SJSA1 (cell line): ENCODE measurements around the gene CWF19L2. TPM values are rescaled to one million over a fixed set of nuclear protein-coding genes. Genes with fewer than 3 reads are reported as not detected.

Experiments
- DNase-seq, 2 experiments: peaks; one replicate each; pipeline ENCODE4 v3.0.0-alpha.2; 2015 to 2020; ENCODE audit warnings: low spot score in 2 of 2, low read depth in 1 of 2
- H3K27ac ChIP-seq: fragments of 250-450 bp; sonication (Bioruptor Pico); 2 replicates; pipeline ENCODE4 v1.5.1; 2020; ENCODE audit warnings: mild to moderate bottlenecking, moderate library complexity
- H3K27me3 ChIP-seq: fragments of 250-450 bp; sonication (Bioruptor Pico); replicated peaks from 2 replicates; pipeline ENCODE4 v1.5.1; 2020; ENCODE audit warnings: mild to moderate bottlenecking, moderate library complexity
- H3K36me3 ChIP-seq: fragments of 250-450 bp; sonication (Bioruptor Pico); 2 replicates; pipeline ENCODE4 v1.5.1; 2020; ENCODE audit warnings: mild to moderate bottlenecking
- H3K4me1 ChIP-seq: fragments of 250-450 bp; sonication (Bioruptor Pico); replicated peaks from 2 replicates; pipeline ENCODE4 v1.6.1; 2021; ENCODE audit warnings: mild to moderate bottlenecking
- H3K4me3 ChIP-seq: fragments of 250-450 bp; sonication (Bioruptor Pico); 2 replicates; pipeline ENCODE4 v1.5.1; 2020; ENCODE audit warnings: mild to moderate bottlenecking
- H3K9me3 ChIP-seq: fragments of 250-450 bp; sonication (Bioruptor Pico); replicated peaks from 2 replicates; pipeline ENCODE4 v1.5.1; 2020; ENCODE audit warnings: mild to moderate bottlenecking
- total RNA-seq: library from RNA; depleted of rRNA; stranded (reverse); fragments of >200 nt; shearing (Covaris generic); gene quantifications from 2 replicates; pipeline ENCODE4 v1.2.3, GENCODE V29; 2014; rRNA removed

CWF19L2 gene
- total RNA-seq, 1 experiment from 2014 or later, result 5.6 TPM

DNA sequence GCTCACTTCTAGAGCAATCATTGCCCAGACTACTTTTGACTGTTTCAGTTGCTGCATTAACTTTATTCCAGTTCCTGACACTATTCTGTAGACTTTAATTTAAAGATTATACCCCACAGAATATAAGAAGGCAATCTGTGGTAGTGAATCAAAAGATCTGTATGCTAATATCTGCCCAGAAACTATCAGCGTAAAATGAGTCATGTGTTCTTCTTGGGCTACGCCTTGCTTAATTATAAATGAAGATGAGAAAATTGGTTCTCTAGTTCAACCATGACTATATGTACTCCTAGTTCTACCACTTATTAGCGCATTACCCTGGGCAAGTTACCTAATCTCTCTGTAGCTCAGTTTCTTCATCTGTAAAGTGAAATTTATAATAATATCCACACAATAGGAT, 128.5 kb downstream of the CWF19L2 start:
- Histone ChIP-seq H3K27me3 (no peaks in the 10 kb centered on the region), H3K36me3 (no peaks in the 10 kb centered on the region), H3K4me1 (no peaks in the 10 kb centered on the region), H3K27ac (no peak overlapping the region), H3K4me3 (no peak overlapping the region), H3K9me3 (no peaks in the 10 kb centered on the region)
- no peak for DNase-seq

GRCh38 chr11:107316426-107316825, 141.2 kb downstream of the CWF19L2 start:
- DNase-seq, result no peak
- Histone ChIP-seq H3K36me3 (no peaks in the 10 kb centered on the region), H3K9me3 (no peaks in the 10 kb centered on the region), H3K4me3 (no peak overlapping the region), H3K4me1 (no peaks in the 10 kb centered on the region), H3K27me3 (no peaks in the 10 kb centered on the region), H3K27ac (no peak overlapping the region)

- Histone ChIP-seq H3K27ac (no peak overlapping the region), H3K9me3 (no peaks in the 10 kb centered on the region), H3K36me3 (no peaks in the 10 kb centered on the region), H3K27me3 (no peaks in the 10 kb centered on the region), H3K4me1 (no peaks in the 10 kb centered on the region), H3K4me3 (no peak overlapping the region)
- no peak for DNase-seq
Observed at GRCh38 chr11:107307991-107308390, 149.6 kb downstream of the CWF19L2 start.

DNA sequence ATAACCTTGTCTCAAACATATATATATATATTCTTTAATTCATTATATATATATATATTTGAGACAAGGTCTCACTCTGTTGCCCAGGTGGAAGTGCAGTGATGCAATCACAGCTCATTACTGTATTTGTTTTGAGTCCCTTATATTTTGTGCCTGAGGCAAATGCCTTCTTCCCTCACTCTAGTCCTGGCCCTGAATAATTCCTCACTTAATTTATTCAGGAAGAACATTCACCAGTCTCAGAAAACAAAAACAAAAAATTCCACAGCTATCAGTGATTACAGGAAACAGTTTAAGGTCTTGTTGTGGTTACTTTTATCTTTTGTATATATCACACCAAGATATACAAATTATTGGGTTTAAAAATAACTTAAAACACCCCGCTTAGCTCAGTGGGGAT, 155.7 kb downstream of the CWF19L2 start:
- no peak overlapping the region for H3K4me3 ChIP-seq
- H3K36me3 ChIP-seq, result no peaks in the 10 kb centered on the region
- no peaks in the 10 kb centered on the region for H3K9me3 ChIP-seq
- no peaks in the 10 kb centered on the region for H3K27me3 ChIP-seq
- no peak overlapping the region for H3K27ac ChIP-seq
- DNase-seq, result no peak
- no peaks in the 10 kb centered on the region for H3K4me1 ChIP-seq

- H3K9me3 ChIP-seq, result no peaks in the 10 kb centered on the region
- DNase-seq, result no peak
Observed at GRCh38 chr11:107293677-107294344, 163.8 kb downstream of the CWF19L2 start.

DNA sequence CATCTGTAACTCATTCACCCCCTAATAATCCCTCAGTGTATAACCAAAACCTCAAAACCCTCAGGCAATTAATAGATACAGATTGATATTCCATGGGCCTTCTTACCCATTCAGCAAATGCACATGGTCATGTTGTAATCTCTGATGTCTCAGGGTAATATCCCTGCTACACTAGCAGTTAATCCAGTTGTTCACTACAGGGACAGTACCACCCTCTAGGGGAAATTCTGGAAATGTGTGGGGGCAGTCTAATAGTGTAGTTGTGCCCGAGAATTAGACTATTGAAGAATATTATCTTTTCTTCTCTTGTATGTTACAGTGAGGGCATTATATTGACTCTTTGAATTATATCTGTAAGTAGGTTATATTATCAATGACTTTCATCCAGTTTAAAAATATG, 175.4 kb downstream of the CWF19L2 start:
- Histone ChIP-seq H3K4me1 (no peaks in the 10 kb centered on the region), H3K4me3 (no peak overlapping the region), H3K9me3 (no peaks in the 10 kb centered on the region), H3K27me3 (no peaks in the 10 kb centered on the region), H3K36me3 (no peaks in the 10 kb centered on the region), H3K27ac (no peak overlapping the region)
- no peak for DNase-seq

More at GRCh38 chr11:107293677-107294344, 163.8 kb downstream of the CWF19L2 start:
- no peak overlapping the region for H3K4me3 ChIP-seq
- H3K27me3 ChIP-seq, result no peaks in the 10 kb centered on the region
- no peaks in the 10 kb centered on the region for H3K36me3 ChIP-seq
- H3K27ac ChIP-seq, result no peak overlapping the region
- no peaks in the 10 kb centered on the region for H3K4me1 ChIP-seq

Other genes starting within 250 kb of the CWF19L2 start
- 3.8 and 6.2 TPM in 2 replicates for gene ALKBH8, start 107.9 kb upstream of the CWF19L2 start, total RNA-seq
- 0.03 TPM in 1 of 2 replicates, not detected in the other for gene ELMOD1, start 133.3 kb upstream of the CWF19L2 start, total RNA-seq